ENCODE results near the gene RGPD4. TPM values are rescaled to one million over a fixed set of nuclear protein-coding genes. Genes with fewer than 3 reads are reported as not detected.
"Not testable (repeated sequence)": the region's sequence is repeated elsewhere in the genome, so short reads cannot be mapped to it uniquely, and the experiment has no call there.

RGPD4 gene
- total and polyA plus RNA-seq, 2 of the 8 experiments (the other 6 are each of a cell fraction or from before 2014, with no cell fraction given): not detected

DNA sequence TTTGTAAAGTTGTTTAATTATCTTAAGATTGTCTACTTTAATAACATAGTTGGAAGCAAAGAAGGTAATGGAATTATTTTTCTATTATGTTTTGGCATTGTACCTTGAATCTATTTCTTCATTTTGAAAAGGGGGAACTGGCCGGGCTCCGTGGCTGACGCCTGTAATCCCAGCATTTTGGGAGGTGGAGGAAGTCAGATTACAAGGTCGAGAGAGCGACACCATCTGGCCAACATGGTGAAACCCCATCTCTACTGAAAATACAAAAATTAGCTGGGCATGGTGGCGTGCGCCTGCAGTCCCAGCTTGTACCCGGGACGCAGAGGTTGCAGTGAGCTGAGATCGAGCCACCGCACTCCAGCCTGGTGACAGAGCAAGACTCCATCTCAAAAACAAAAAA lies 6.9 kb downstream of the RGPD4 start:
- H4K91ac ChIP-seq (replicated peaks; ENCODE audit: insufficient read length, low read length); H4K5ac ChIP-seq (ENCODE audit: insufficient read length, low read depth, low read length); H3K56ac ChIP-seq (replicated peaks; ENCODE audit: insufficient read length, low read depth, low read length); POLR2A ChIA-PET (ENCODE audit: partially characterized antibody); H4K20me1 ChIP-seq (replicated peaks in 1 of 2; ENCODE audit: control insufficient read depth in 1 of 2, insufficient read depth in 2 of 2, low read length in 2 of 2); H3K14ac ChIP-seq (ENCODE audit: insufficient read length); H3K79me2 ChIP-seq (ENCODE audit: control insufficient read depth in 1 of 2, insufficient read depth in 2 of 2, low read length in 2 of 2); H3K79me1 ChIP-seq (ENCODE audit: low read depth, low read length); H2BK15ac ChIP-seq (ENCODE audit: low read length); H3K23me2 ChIP-seq (ENCODE audit: low read depth, low read length); H2BK12ac ChIP-seq (ENCODE audit: low read depth, low read length); H3K4me2 ChIP-seq (ENCODE audit: insufficient read depth in 1 of 2, low read depth in 2 of 2, low read length in 2 of 2); H2BK5ac ChIP-seq (ENCODE audit: low read depth, low read length); H3K9me3 ChIP-seq (ENCODE audit: insufficient read depth in 2 of 2, low read depth in 1 of 2, low read length in 1 of 2); H4K8ac ChIP-seq (ENCODE audit: extremely low read depth, insufficient read depth, low read length); H2BK120ac ChIP-seq (replicated peaks; ENCODE audit: low read depth, low read length); FAIRE-seq; H3K4me3 ChIP-seq (ENCODE audit: extremely low read depth in 1 of 4, insufficient read depth in 2 of 4, low read depth in 3 of 4, low read length in 4 of 4); H2AK5ac ChIP-seq (ENCODE audit: low read depth, low read length); H3K4me1 ChIP-seq (replicated peaks in 1 of 4; ENCODE audit: control insufficient read depth in 3 of 4, insufficient read depth in 4 of 4, low read length in 3 of 4); H2AFZ ChIP-seq (ENCODE audit: low read length); H3K27me3 ChIP-seq (replicated peaks in 1 of 4; ENCODE audit: control insufficient read depth in 3 of 4, extremely low read depth in 1 of 4, insufficient read depth in 3 of 4, low read length in 3 of 4); H3K36me3 ChIP-seq (ENCODE audit: control insufficient read depth in 2 of 4, insufficient read depth in 4 of 4, low read length in 3 of 4); H3K9ac ChIP-seq (replicated peaks in 1 of 4; ENCODE audit: extremely low read depth in 1 of 4, low read depth in 3 of 4, low read length in 3 of 4); H3K4ac ChIP-seq (replicated peaks; ENCODE audit: insufficient read length, low read depth, low read length); H3K27ac ChIP-seq (ENCODE audit: low read depth, low read length); H3K23ac ChIP-seq (ENCODE audit: insufficient read length); H3K18ac ChIP-seq (ENCODE audit: extremely low read depth, low read length); H2BK20ac ChIP-seq (ENCODE audit: low read length): not testable (repeated sequence)
- 67% methylated on average over 2 of the region's 11 CpGs; no CpG with 5 or more reads in 1 of the 2 experiments for WGBS, 2 experiments (ENCODE audit: extremely low coverage in 1 of 2, insufficient coverage in 1 of 2, insufficient read length in 1 of 2, insufficient replicate concordance in 2 of 2, low coverage in 1 of 2, low lambda C conversion rate in 2 of 2, missing lambda C conversion rate in 1 of 2)
- peak in 1 of 2 experiments; percentile 45 for DNase-seq (ENCODE audit: low read depth in 1 of 2, low spot score in 2 of 2)
- TF ChIP-seq, protein P1, sequence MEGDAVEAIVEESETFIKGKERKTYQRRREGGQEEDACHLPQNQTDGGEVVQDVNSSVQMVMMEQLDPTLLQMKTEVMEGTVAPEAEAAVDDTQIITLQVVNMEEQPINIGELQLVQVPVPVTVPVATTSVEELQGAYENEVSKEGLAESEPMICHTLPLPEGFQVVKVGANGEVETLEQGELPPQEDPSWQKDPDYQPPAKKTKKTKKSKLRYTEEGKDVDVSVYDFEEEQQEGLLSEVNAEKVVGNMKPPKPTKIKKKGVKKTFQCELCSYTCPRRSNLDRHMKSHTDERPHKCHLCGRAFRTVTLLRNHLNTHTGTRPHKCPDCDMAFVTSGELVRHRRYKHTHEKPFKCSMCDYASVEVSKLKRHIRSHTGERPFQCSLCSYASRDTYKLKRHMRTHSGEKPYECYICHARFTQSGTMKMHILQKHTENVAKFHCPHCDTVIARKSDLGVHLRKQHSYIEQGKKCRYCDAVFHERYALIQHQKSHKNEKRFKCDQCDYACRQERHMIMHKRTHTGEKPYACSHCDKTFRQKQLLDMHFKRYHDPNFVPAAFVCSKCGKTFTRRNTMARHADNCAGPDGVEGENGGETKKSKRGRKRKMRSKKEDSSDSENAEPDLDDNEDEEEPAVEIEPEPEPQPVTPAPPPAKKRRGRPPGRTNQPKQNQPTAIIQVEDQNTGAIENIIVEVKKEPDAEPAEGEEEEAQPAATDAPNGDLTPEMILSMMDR (IDR thresholded peaks at IDR 0.05; ENCODE audit: control extremely low read depth in 1 of 3, insufficient read depth in 1 of 3, low read depth in 1 of 3, low read length in 3 of 3): peak; percentile 8 to 30 (median 18); a peak in 3 of 4 replicates
- TF ChIP-seq RAD21 (IDR thresholded peaks at IDR 0.05 in 1 of 2, conservative IDR thresholded peaks at IDR 0.05 in 1 of 2; ENCODE audit: low read depth in 2 of 2, low read length in 2 of 2): peak; percentile 28 to 32; a peak in 3 of 4 replicates
- CTCF ChIA-PET (ENCODE audit: partially characterized antibody): interaction anchor here (0.7 kb wide), 1 partner anchor 265 kb away, joined by 3 read pairs; no protein-coding TSS in a partner anchor
